Right renal cortex interstitium (tissue), 3 donors: ENCODE measurements around the gene AUTS2. TPM values are rescaled to one million over a fixed set of nuclear protein-coding genes. Genes with fewer than 3 reads are reported as not detected.
A peak's percentile ranks its signal among the peaks of the same experiment; 100 is the strongest.

Experiments
- DNase-seq, 3 donors: peaks; one replicate each; pipeline ENCODE4 v3.0.0-alpha.2; 2013; ENCODE audit warnings: low read depth in 3 of 3, low spot score in 2 of 3
- polyA plus RNA-seq, 3 donors: library from polyadenylated mRNA; unstranded; fragments of 120-200 nt; gene quantifications; one replicate each; pipeline ENCODE4 v1.2.1, GENCODE V29; 2013; ENCODE audit not compliant: insufficient read length in 3 of 3

The AUTS2 gene
- polyA plus RNA-seq, 3 donors: 51.6 to 66.2 (median 55.2) TPM

DNA sequence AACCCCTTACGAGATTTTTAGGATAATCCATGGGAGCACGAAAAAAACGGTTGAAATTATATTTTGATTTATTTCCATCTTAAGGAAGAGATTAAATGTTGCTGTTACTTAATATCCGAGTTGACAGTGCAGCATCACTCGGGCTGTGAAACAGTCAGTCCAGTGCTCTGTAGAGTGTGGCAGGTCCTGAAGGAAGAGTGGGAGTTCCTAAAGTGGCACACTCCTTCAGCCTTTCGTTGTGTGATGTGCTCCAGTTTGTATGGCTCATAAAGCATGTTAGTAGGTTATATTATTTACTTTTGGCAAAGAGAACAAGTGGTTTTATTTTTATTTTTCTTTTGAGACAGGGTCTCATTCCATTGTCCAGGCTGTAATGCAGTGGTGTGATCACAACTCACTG, 358.3 kb downstream of the AUTS2 start:
- peak in 1 of 3 donors; percentile 18 for DNase-seq

DNA sequence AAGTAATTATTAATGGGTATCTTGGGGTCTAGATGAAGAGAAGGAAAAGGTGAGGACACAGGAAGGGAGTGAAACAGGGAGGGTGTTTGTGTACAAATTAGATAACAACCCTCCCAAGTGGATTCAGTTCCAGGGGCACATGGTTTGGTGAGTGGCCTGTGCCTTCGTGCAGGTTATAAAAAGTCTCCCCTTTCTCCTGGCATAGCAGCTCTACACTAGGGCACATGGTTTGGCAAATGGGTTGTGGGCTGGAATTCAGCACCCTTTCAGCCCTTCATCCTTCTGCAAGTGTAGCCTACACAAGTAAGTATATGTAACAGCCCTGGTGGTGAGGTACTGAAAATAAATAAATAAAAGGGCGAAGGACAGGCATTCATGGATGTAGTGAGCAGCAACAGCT, 359.4 kb downstream of the AUTS2 start:
- no peak for DNase-seq

DNA sequence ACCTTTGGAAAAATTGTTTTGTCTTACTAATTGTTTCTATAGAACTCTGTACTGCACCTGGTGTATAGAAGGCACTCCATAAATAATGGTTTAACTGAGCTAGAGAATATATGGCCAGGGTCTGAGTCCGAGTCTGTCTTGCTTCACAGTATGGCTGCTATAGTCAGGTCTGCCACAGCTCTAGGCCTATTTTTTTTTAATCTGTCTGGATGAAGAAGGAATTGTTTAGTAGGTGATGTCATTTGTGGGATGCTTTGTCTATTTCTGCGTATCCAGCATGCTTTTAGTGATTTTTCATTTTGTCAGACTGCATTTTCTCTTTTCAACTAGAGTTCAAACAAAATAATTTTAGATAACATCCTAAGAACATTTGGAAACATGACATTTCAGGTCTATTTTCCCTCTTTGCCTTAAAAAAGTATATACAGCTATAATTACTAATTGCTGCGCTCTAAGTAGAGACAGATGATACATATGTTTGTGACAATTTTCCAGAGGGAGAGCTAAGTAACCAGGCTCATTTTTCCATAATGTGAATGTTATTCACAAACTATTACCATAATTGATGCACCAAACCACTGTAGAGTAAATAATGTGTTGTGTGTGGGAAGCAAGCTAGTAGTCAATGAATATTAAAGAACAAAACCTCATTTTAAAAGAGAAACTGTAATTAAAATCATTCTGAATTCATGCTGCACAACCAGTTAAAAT, 361.7 kb downstream of the AUTS2 start:
- no peak for DNase-seq

DNA sequence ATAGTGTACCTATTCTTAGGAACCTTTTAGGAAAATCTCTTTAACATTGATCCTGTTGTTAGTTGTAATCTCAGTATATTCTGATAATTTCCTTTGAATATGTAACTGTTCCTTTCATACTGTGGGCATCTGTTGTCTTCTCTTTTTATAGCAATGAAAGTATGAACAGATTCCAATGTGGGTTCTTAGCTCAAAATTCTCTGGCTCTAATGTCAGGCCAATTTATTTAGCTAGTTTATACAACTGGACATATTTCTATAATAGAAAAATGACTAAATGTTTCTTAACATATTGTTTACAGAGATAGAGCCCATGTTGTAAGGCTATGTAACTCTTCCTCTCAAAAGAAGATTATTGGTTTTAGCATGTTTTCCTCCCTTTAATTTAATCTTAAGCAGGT, 363.2 kb downstream of the AUTS2 start:
- DNase-seq: no peak

DNA sequence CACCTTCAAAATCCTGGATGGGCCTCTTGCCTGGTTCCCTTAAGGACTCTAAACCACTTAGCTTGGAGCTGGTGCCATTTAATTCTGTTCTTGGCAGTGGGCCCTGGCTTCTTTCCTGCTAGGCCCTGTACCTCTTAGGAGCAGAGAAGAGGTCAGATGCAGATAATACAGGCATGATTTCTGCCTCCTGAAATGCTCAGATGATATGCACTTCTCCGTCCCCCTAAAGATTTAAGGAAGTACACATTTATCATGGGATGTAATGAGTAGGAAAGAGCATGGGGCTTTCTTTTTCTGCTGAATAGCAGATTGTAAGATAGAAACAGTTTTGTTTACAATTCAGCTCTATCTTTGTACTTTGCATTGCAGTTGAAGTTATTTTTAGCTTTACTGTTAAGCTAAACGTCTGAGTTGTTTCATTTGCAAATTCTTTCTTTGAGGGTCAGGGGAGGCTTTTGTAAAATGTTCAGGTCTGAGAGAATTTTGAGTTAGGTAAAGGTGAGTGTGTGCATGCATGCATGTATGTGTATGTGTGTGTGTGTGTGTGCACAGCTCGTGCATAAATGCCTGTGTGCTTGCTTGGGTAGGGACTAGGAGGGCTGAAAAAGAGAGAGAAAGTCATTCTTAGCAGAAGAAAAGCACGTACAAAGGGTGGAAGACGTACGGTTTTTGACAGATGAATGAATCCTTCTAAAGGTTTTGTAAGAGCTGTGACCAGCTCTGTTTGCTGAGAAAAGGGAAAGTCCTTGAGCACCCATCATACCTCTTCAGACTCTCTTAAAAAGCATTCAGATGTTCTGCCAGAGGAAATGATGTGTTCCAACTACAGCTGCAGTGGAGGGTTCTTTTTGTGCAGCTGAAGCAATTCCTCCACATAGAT, 364.2 kb downstream of the AUTS2 start:
- DNase-seq: no peak

DNA sequence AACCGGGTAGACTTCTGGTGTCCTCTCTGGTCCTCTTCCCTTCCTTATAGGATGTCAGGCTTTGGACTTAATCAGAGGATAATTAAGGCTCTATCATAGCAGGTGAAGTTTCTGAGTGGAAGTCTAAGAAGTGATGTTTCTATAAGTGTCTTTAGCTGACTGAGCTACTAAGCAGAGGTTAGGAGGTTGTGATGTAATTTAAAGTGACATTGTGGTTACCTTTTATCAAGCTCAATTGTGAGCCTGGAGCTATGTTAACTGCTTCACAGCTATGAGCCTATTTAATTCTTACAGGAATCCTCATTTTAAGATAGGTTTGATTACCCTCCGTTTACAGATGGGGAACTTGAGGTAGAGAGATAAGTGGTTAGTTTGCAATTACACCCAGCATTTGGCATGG, 365.1 kb downstream of the AUTS2 start:
- DNase-seq: no peak

DNA sequence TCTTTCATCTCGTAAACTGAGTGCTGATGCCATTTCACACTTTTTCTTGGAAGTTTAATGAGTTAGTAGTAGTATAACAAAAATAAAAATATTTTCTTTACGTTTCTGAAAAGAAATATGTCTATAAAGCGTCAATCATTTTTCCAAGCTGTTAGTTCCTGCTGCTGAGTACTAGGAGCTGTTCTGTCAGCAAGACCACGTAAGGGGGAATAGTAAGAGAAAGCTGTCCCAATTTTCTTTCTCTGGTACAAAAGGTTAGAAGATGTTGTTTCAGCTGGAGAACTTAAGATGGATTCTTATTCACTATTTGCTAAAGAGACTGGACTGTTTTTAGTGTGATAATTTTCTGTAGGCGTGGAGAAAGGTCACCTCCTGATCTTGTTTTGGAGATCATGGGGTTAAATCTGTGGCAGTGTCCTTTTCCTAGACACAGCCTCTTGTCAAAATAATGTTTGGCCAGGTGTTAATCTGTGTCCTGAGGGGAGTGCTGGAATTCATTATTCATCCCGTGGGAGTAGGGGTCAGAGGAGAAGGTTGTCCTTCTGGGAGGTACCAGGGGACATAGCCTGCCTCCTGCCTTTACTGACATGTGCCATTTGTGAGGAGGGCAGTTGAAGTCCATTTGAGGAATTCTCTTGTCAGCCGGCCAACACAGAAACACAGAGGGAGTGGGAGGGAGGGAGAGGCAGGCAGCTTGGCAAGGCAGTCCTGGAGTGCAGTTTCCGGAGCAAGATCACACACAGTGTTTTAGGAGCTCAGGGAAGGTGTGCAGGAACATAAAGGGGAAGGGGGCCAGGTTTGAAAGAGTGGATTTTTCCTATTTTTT, 368.7 kb downstream of the AUTS2 start:
- peak; percentile 41 to 62 (median 54) for DNase-seq

DNA sequence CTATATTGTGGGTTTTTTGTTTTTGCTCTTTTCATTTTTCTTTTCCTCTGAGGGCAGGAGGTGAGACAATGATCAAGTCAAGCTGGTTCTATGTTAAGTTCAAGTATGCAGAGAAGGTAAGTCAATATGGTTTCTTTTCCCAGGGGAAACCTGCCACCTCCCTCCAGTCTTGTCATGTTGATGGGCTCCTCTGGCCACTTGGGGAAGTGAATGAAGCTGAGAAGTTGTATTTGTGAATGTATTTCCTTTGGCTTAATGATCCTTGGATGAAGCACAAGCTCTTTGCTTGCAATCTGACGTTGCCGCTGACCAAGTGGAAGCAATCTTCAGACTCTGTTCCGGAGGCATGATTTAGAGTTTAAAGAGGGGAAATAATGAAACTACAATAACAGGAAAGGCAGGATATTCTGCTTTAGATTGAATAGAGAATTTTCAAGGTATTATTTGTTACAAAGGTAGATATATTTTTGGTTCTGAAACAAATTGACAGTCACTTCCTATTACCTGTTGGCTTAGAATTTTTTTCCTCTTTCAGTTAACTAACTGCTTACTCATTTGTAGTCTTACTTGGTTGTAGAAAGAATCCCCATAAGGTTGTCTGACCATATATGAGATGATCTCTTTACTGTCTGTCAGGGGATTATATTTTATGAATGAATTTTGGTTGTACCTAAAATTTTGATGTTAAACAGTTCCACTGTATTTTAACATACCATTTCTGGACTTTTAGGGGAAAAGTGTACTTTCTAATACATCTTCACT, 369.6 kb downstream of the AUTS2 start:
- DNase-seq: peak in 2 of 3 donors; percentile 27 to 38

DNA sequence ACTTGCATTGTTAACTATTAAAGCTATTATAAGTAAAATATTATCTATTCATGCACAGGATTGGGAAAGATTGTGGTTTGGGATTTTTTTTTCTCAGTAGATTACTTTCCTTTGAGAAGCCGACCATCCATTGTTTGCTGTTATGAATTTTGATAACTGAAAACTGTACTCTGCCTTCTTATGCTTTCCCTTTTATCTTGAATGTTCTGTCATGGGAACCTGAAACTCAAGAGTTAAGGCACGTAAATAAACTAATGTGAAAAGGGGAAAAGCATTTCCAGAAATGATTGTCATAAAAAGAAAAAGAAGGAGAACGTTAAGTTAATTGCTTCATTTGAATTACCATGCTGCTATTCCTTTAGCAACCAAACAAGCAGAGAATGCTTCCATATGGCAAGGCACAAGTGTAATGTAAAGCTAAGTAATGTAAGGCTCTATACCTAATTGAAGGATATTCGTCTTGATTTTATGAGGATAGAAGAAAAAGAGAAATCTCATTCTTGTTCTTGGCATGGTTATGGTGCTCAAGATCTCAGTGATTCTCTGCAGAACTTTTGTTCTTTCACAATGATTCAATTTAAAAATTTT, 370.8 kb downstream of the AUTS2 start:
- no peak for DNase-seq

DNA sequence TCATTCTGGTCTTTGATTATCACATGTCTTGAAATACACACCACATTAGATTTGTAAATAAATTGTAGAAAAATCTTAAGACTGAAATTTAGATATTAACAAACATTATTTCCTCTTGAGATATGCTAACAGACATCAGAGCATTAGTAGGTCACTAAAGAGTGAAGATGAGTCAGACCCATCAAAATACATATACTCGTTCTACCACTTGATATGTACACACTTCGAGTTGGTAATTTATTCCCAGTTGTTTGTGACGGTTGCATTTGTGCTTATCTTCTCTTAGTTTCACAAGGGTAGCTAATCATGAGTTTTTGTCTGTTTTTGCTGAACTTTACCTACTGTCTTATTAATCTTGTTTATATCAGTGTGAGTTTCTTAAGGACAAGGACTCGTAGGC, 383.4 kb downstream of the AUTS2 start:
- DNase-seq: no peak

DNA sequence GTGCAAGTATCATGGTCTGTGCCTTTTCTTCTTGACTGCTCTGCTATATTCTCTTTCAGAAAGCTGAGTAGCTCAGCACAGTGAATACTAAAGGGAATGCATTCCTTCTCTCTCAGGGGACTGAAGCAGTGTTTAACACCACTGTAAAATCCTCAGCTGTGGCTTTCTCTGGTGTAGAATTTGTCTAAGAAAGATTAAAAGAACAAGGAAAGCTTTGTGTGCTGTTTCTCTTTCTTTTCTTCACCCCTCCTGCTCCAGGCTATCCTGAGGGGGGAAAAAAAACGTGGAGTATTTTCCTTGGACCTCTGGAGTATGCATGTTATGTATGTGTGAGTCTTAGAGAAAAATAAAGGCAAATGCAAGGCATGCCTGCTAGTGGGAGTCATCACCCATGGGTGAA, 383.9 kb downstream of the AUTS2 start:
- no peak for DNase-seq

DNA sequence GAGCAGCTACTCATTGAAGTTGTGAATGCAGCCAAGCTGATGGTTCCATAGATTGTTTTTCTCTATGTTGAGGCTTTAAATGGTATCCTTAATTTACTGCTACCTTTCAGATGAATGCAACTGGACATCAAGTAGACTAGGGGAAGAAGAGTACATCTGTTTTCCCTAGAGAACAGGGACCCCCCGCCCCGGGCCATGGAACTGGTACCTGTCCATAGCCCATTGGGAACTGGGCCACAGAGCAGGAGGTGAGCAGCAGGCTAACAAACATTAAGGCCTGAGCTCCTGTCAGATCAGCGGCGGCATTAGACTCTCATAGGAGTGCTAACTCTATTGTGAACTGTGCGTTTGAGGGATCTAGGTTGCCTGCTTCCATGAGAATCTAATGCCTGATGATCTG, 391.3 kb downstream of the AUTS2 start:
- no peak for DNase-seq

DNA sequence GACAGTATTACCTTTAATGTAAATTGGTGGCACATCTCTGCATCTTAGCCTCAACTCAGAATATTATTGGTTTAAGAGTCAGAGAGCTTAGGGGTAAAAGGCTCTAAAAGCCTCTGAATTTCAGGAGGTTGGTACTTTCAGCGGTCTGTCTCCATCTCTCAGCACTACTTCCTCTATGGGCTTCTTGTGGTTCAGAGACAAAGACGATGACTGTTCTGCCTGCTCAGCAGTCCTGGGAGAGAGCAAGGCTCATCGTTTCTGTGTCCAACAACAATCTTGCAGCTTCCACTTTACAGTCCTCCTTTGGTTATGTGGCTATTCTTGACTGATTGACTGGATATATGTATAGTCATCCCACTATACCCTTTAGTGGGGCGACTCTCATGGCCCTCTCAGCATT, 394.7 kb downstream of the AUTS2 start:
- DNase-seq: no peak

DNA sequence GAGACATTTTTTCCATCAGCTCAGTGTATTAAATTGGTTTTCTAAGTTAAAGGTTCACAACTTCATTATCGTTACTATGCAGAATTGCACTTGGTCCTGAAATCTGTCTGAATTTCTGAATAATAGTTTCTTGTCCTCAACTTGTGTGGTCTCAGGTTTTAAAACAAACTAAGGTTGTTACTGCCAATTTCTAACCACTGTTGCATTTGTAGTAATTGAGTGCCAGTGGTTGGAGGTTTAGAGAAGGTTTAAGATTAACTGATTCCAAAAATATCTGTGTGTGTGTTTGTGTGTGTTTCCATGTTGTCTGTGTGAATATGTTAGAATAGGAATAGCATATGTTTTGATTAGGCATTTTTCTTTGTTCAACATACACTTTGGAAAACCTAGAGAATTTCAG, 395.9 kb downstream of the AUTS2 start:
- no peak for DNase-seq

DNA sequence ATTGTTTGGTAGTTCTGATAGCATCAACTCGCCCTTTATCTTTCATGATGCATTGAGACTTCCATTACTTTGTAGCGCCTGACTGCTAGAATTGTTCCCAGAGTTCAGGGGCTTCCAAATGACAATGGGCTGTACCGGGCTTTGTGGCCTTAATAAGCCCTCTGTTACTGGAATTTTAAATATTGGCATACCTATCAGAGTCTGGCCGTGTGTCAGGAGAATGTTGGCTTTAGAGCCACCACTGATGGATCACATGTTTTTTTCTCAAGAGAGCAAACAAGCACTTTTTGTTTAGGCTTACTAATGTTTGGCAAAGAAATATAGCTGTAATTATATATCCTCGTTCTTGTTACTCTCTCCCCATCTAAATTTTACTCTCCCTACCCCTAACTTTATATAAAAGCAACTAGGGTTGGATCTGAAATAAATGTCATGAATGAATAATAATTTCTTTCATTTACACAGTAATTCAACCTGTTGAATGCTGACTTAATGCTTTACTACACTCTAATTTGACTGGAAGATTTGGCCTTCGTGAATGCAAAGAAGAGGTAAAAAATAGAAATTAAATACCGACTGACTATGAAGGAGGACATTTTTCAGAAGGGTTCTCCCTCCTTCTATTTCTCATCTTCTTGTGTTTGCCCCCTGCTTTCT, 396.7 kb downstream of the AUTS2 start:
- DNase-seq: no peak

DNA sequence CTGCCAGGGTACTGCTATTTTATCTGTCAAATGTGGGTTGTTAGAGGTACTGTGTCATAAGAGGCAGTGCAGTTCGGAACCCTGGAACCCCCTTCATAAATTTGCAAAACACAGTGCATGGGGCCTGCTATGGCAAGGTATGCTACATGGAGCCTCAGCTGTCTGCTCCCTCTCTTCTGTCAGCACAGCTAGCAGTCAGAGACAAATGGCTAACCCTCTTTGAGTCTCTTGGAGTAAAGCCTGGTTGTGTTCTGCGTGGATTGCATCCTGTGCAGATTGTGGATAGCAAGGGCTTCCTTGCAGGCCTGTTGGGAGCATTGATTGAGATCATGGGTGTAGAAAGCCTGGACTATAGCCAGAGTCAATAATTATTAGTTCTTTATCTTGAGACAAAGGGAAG, 397.8 kb downstream of the AUTS2 start:
- no peak for DNase-seq

DNA sequence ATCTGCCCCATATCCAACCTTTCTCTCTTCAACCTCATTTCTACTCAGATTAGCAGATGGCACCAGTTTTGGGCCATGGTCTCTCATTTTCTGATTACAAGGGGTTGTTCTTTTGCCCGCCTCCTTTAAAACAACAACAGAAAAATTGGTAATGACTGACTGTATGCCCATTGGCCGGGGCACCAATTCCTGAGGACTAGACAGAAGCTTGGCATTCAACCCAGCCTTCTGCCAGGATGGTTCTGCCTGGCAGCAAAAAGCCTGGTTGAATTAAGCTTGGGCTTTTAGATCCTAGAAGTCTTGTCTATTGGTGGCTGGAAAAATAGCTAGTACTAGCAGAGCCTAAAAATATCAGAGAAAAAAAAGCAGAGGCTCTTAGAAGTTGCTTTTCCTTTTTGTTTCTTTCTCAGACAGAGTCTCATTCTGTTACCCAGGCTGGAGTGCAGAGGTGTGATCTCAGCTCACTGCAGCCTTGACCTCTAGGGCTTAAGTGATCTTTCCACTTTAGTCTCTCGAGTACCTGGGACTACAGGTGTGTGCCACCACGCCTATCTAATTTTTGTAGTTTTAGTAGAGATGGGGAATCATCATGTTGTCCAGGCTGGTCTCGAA, 402.6 kb downstream of the AUTS2 start:
- DNase-seq: no peak

DNA sequence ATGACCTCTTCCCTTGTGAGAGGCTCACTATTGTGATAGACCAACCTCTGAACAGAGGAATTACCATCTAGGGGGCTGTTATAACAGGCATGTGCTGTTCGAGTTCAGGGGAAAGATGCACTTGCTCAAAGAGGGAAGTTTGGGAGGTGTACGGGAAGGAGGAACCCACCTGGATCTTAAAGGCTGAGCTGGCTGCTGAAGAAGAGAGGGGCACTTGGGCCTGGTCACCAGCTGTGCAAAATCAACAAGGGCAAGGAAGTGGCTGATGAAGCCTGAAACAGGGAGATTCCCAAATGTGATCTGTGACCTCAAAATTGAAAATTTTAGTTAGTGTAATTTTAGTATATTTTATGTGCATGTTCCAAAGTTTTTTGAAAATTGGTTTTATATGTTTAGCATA, 407.2 kb downstream of the AUTS2 start:
- no peak for DNase-seq

DNA sequence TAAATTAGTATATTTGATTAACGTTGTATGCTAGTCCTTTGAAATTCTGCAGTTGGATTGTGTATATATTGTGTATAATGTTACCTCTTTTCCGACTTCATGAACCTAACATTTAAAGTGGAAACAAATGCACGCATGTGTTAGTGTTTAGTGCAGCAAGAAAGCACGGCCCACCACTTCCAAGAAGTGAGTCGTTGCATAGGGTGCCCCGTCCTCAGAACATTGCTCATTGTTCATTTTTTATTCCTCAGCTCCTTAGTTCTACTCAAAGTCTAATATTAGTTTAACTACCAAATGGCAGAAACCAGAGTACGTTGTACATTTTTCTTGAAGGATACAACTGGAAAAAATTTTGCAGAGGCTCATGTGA, 407.6 kb downstream of the AUTS2 start:
- no peak for DNase-seq
